Activated naive CD8-positive, alpha-beta T cell treated with anti-CD3 and anti-CD28 coated beads, Interleukin-2, amount 50 U/mL, for 24 hours (primary cell): Measurements from ENCODE around the gene ZGPAT.
"Not testable (repeated sequence)": the region's sequence is repeated elsewhere in the genome, so short reads cannot be mapped to it uniquely, and the experiment has no call there.

ENCODE experiments used
- ATAC-seq: fragments of 150-1000 bp; cut with Tn5 transposase; one replicate; pipeline ENCODE4 v1.10.0; 2021
- DNase-seq: peaks from one replicate; pipeline ENCODE4 v3.0.0; 2021
- H3K27ac Mint-ChIP-seq: one replicate; pipeline ENCODE4 v1.8.0; 2021; ENCODE audit warnings: mild to moderate bottlenecking, mixed read lengths
- H3K27me3 Mint-ChIP-seq: one replicate; pipeline ENCODE4 v1.8.0; 2021; ENCODE audit warnings: mixed read lengths
- H3K36me3 Mint-ChIP-seq: one replicate; pipeline ENCODE4 v1.8.0; 2021; ENCODE audit warnings: low read depth, mixed read lengths
- H3K4me1 Mint-ChIP-seq: one replicate; pipeline ENCODE4 v1.8.0; 2021; ENCODE audit warnings: mixed read lengths
- H3K4me3 Mint-ChIP-seq: one replicate; pipeline ENCODE4 v1.8.0; 2021; ENCODE audit warnings: mild to moderate bottlenecking, moderate library complexity, mixed read lengths
- H3K9me3 Mint-ChIP-seq: one replicate; pipeline ENCODE4 v1.8.0; 2021; ENCODE audit warnings: mixed read lengths

ZGPAT gene

GRCh38 chr20:63712191-63712590 is 4.4 kb downstream of the ZGPAT start:
- ATAC-seq: no peak
- no peaks in the 10 kb centered on the region for H3K27me3 Mint-ChIP-seq
- H3K4me3 Mint-ChIP-seq: no peak overlapping the region
- peaks cover 54% of the 10 kb centered on the region for H3K4me1 Mint-ChIP-seq
- DNase-seq: no peak
- H3K27ac Mint-ChIP-seq: no peak overlapping the region
- peaks cover 4% of the 10 kb centered on the region for H3K9me3 Mint-ChIP-seq
- H3K36me3 Mint-ChIP-seq: peaks cover 55% of the 10 kb centered on the region

- H3K27me3 Mint-ChIP-seq: no peaks in the 10 kb centered on the region
- peaks cover 48% of the 10 kb centered on the region for H3K4me1 Mint-ChIP-seq
- no peak overlapping the region for H3K27ac Mint-ChIP-seq
- ATAC-seq (no peak), DNase-seq (no peak)
- H3K4me3 Mint-ChIP-seq: no peak overlapping the region
- peaks cover 11% of the 10 kb centered on the region for H3K9me3 Mint-ChIP-seq
- peaks cover 67% of the 10 kb centered on the region for H3K36me3 Mint-ChIP-seq
Observed at GRCh38 chr20:63714858-63715257, 7.0 kb downstream of the ZGPAT start.

DNA sequence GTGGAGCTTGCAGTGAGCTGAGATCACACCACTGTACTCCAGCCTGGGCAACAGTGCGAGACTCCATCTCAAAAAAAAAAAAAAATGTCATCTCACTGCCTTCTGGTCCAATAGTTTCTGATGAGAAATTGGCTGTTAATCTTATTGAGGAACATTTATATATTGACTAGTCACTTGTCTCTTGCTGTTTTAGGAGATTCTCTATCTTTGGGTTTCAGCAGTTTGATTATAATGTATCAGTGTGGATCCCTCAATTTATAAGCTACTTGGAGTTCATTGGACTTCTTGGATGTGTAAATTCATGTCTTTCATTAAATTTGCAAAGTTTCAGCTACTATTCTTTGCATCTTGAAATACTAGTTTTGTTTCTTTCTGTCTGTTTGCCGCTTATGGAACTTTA is 11.2 kb downstream of the ZGPAT start:
- H3K27ac Mint-ChIP-seq: peak overlapping the region; percentile 6
- peaks cover 11% of the 10 kb centered on the region for H3K9me3 Mint-ChIP-seq
- peaks cover 34% of the 10 kb centered on the region for H3K4me1 Mint-ChIP-seq
- ATAC-seq (no peak), DNase-seq (no peak)
- H3K4me3 Mint-ChIP-seq: no peak overlapping the region
- H3K27me3 Mint-ChIP-seq: no peaks in the 10 kb centered on the region
- peaks cover 59% of the 10 kb centered on the region for H3K36me3 Mint-ChIP-seq

GRCh38 chr20:63722967-63723622 is 15.3 kb downstream of the ZGPAT start:
- not testable (repeated sequence) for H3K27ac Mint-ChIP-seq, H3K4me3 Mint-ChIP-seq, DNase-seq, H3K27me3 Mint-ChIP-seq, ATAC-seq
- peaks cover 53% of the 10 kb centered on the region for H3K36me3 Mint-ChIP-seq
- peaks cover 15% of the 10 kb centered on the region for H3K9me3 Mint-ChIP-seq
- H3K4me1 Mint-ChIP-seq: peaks cover 27% of the 10 kb centered on the region

- not testable (repeated sequence) for DNase-seq, H3K27me3 Mint-ChIP-seq, H3K27ac Mint-ChIP-seq, H3K4me3 Mint-ChIP-seq, ATAC-seq, H3K9me3 Mint-ChIP-seq
- Mint-ChIP-seq H3K36me3 (peaks cover 28% of the 10 kb centered on the region), H3K4me1 (peaks cover 11% of the 10 kb centered on the region)
Observed at GRCh38 chr20:63730189-63730733, 22.4 kb downstream of the ZGPAT start.

GRCh38 chr20:63731410-63731809 is 23.6 kb downstream of the ZGPAT start:
- ATAC-seq (no peak), DNase-seq (no peak)
- peaks cover 21% of the 10 kb centered on the region for H3K36me3 Mint-ChIP-seq
- no peaks in the 10 kb centered on the region for H3K9me3 Mint-ChIP-seq
- H3K27me3 Mint-ChIP-seq: no peaks in the 10 kb centered on the region
- H3K4me1 Mint-ChIP-seq: peaks cover 17% of the 10 kb centered on the region
- no peak overlapping the region for H3K4me3 Mint-ChIP-seq
- H3K27ac Mint-ChIP-seq: no peak overlapping the region

- DNase-seq: no peak
- peaks cover 17% of the 10 kb centered on the region for H3K4me1 Mint-ChIP-seq
- no peak overlapping the region for H3K4me3 Mint-ChIP-seq
- H3K9me3 Mint-ChIP-seq: no peaks in the 10 kb centered on the region
- peaks cover 14% of the 10 kb centered on the region for H3K36me3 Mint-ChIP-seq
- ATAC-seq: no peak
- H3K27ac Mint-ChIP-seq: no peak overlapping the region
- no peaks in the 10 kb centered on the region for H3K27me3 Mint-ChIP-seq
Observed at GRCh38 chr20:63732118-63733095, 24.6 kb downstream of the ZGPAT start.

- Mint-ChIP-seq H3K4me3 (no peak overlapping the region), H3K27ac (no peak overlapping the region), H3K9me3 (no peaks in the 10 kb centered on the region), H3K4me1 (peaks cover 17% of the 10 kb centered on the region), H3K27me3 (no peaks in the 10 kb centered on the region), H3K36me3 (peaks cover 10% of the 10 kb centered on the region)
- no peak for DNase-seq
- no peak for ATAC-seq
Observed at GRCh38 chr20:63733117-63733516, 25.3 kb downstream of the ZGPAT start.

DNA sequence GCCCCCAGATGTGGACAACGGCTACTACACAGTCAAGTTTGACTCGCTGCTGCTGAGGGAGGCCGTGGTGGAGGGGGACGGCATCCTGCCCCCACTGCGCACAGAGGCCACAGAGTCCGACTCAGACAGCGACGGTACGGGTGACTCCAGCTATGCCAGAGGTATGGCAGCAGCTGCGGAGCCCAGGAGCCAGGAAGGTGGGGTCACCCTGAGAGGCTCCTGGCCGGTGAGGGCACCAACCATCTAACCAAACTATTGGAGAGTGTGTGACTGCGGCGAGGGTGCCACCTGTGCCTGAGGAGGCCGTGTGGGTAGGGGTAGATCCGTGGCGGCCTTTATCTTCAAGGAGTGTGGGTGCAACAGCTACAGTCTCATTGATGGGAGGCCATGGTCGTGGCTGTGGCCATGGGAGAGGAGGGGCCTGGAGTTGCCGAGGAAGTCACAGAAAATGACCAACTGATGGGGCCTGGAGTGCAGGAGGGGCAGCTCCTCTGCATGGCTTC is 25.8 kb downstream of the ZGPAT start:
- DNase-seq (no peak), ATAC-seq (no peak)
- H3K4me3 Mint-ChIP-seq: no peak overlapping the region
- no peak overlapping the region for H3K27ac Mint-ChIP-seq
- peaks cover 6% of the 10 kb centered on the region for H3K36me3 Mint-ChIP-seq
- no peaks in the 10 kb centered on the region for H3K9me3 Mint-ChIP-seq
- H3K4me1 Mint-ChIP-seq: peaks cover 17% of the 10 kb centered on the region
- no peaks in the 10 kb centered on the region for H3K27me3 Mint-ChIP-seq

DNA sequence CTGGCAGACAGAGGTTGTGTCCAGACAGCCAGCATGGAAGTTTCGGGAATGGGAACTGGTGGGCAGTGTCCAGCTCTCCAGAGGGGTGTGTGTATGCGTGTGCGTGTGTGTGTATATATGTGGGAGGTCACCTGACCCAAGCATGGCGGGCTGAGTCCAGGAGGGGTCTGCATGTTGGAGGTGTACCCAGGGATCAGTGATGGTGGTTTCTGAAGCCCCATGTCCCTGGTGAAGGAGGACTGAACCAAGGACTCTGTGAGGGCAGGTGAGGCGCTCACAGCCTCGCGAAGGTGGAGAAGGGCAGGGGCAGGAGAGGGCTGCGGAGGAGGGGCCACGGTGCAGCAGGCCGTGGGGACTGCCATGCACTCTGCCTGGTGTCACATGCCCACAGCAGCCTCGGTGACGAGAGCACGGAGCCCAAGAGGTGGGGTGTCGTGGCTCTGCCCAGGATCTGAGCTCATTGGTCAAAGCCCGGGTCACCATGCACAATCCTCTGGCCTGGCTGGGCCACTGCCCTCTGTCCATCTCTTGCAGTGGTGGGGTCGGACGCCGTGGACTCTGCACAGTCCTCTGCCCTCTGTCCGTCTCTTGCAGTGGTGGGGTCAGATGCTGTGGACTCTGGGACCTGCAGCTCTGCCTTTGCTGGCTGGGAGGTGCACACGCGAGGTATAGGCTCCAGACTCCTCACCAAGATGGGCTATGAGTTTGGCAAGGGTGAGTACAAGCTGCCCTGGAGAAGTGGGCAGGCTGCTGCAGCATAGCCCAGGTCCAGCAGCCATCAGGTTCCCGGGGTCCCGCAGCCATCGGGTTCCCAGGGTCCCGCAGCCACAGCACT is 26.5 kb downstream of the ZGPAT start:
- Mint-ChIP-seq H3K27ac (no peak overlapping the region), H3K4me3 (no peak overlapping the region), H3K4me1 (peaks cover 17% of the 10 kb centered on the region), H3K9me3 (no peaks in the 10 kb centered on the region), H3K27me3 (no peaks in the 10 kb centered on the region), H3K36me3 (peaks cover 4% of the 10 kb centered on the region)
- ATAC-seq: no peak
- DNase-seq: no peak

GRCh38 chr20:63734946-63735858 is 27.4 kb downstream of the ZGPAT start:
- H3K27ac Mint-ChIP-seq: no peak overlapping the region
- no peak for DNase-seq
- no peak for ATAC-seq
- H3K27me3 Mint-ChIP-seq: no peaks in the 10 kb centered on the region
- H3K36me3 Mint-ChIP-seq: peaks cover 2% of the 10 kb centered on the region
- no peaks in the 10 kb centered on the region for H3K9me3 Mint-ChIP-seq
- H3K4me1 Mint-ChIP-seq: peaks cover 17% of the 10 kb centered on the region
- H3K4me3 Mint-ChIP-seq: no peak overlapping the region

- ATAC-seq (peak; percentile 47), DNase-seq (peak; percentile 66)
- H3K4me1 Mint-ChIP-seq: peaks cover 17% of the 10 kb centered on the region
- peak within 1 kb of the TSS; percentile 68 for H3K27ac Mint-ChIP-seq
- H3K27me3 Mint-ChIP-seq: no peaks in the 10 kb centered on the region
- peak within 1 kb of the TSS; percentile 54 for H3K4me3 Mint-ChIP-seq
- no peaks in the 10 kb centered on the region for H3K36me3 Mint-ChIP-seq
- H3K9me3 Mint-ChIP-seq: no peaks in the 10 kb centered on the region
Observed at GRCh38 chr20:63735859-63736718, 28.2 kb downstream of the ZGPAT start, which contains the start of gene LIME1. Gene LIME1, plus strand, starts transcription at chr20:63736664. Its CDS starts 886 bp downstream, at chr20:63737550.
